SKM-1 treated with dmso at 0.1 percent for 144 hours (cell line): ENCODE measurements around the gene B4GALT1.
"Not testable (repeated sequence)": the region's sequence is repeated elsewhere in the genome, so short reads cannot be mapped to it uniquely, and the experiment has no call there.

Experiments used
- DNase-seq: peaks from one replicate; lab custom pipeline; 2025; ENCODE audit not compliant: unreplicated experiment; lab: John Stamatoyannopoulos, UW

The B4GALT1 gene

GRCh38 chr9:33185406-33185805 is 18.3 kb upstream of the B4GALT1 start:
- no peak for DNase-seq

- no peak for DNase-seq
These were observed 17.8 kb upstream of the B4GALT1 start for GRCh38 chr9:33184963-33185362.

GRCh38 chr9:33182519-33182918 is 15.4 kb upstream of the B4GALT1 start:
- no peak for DNase-seq

- no peak for DNase-seq
These were observed 13.5 kb upstream of the B4GALT1 start for GRCh38 chr9:33180526-33181184.

- DNase-seq = no peak
These were observed 12.0 kb upstream of the B4GALT1 start for GRCh38 chr9:33178972-33179697.

- DNase-seq = no peak
These were observed 10.5 kb upstream of the B4GALT1 start for GRCh38 chr9:33177639-33178038.

GRCh38 chr9:33177086-33177485 is 9.9 kb upstream of the B4GALT1 start:
- no peak for DNase-seq

GRCh38 chr9:33175649-33176325 is 8.7 kb upstream of the B4GALT1 start:
- no peak for DNase-seq

- no peak for DNase-seq
These were observed 5.4 kb upstream of the B4GALT1 start for GRCh38 chr9:33172256-33173238.

GRCh38 chr9:33170464-33171415 is 3.6 kb upstream of the B4GALT1 start:
- DNase-seq = no peak

- DNase-seq = no peak
These were observed 1.9 kb upstream of the B4GALT1 start for GRCh38 chr9:33168941-33169544.

GRCh38 chr9:33167972-33168461 is 881 bp upstream of the B4GALT1 start:
- DNase-seq = peak; percentile 73

- no peak for DNase-seq
These were observed 679 bp downstream of the B4GALT1 start for GRCh38 chr9:33166231-33167083.

- DNase-seq = peak; percentile 24
These were observed 1.6 kb downstream of the B4GALT1 start for GRCh38 chr9:33165263-33166151.

GRCh38 chr9:33164921-33165262 is 2.2 kb downstream of the B4GALT1 start:
- DNase-seq = not testable (repeated sequence)

- no peak for DNase-seq
These were observed 2.9 kb downstream of the B4GALT1 start for GRCh38 chr9:33164138-33164809.
